GM21515 (cell line): Measurements from ENCODE around the gene UBL3.

ENCODE experiments used
- ATAC-seq: cut with Tn5 transposase; IDR thresholded peaks from one replicate; pipeline ENCODE4 v1.9.1; 2021; ENCODE audit not compliant: unreplicated experiment

The UBL3 gene

DNA sequence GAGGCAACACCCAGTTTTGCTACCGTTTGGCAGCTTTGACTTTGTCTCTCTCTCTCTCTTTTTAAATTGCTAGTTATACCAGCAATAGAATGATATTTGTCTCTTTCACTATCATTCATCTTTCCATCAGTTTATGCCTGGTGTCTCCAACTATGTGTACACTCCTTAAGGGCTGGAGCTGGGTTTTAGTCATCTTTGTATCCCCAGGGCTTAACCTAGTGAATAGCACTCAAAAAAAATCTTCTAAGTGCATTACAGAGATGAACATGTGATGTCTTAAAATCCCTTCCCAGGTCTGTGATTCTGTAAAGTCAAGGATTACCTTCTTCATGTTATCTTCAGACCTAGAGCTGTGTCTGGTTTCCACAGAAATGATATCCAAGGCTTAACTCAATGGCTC, 7.8 kb upstream of the UBL3 start:
- ATAC-seq, result no peak

DNA sequence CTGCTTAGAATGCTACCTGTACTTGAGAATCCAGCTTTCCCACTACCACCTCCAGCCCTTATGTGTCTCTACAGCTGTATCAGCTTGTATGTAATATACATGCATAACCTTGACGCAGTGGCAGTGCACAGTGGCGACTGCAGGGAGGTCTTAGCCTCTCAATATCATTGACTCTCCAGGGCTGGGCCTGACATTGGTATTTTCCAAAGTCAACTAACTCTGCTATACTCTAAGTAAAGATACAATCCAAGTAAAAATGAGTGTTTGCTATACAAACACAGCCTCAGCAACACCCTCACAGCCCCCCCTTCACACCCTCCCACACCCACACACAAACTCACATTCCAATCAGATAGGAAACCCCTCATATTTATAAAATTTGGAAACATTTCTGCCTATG, 6.7 kb upstream of the UBL3 start:
- ATAC-seq, result no peak

DNA sequence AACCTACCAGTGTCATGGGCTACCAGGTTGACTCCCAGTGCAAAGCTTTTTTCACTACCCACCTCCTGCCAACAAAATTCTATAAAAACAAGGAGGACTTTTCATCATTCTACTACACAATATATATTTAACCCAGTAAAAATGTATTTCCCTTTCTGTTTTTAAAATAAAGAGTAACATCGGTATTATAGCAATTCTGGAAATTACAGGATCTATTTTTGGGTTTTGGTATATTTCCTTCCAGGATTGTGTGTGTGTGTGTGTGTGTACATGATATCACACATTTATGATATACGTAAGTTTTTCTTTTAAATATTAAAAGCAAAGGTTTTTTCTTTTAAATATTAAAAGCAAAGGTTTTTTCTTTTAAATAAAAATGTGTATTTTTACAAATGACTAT, 6.0 kb upstream of the UBL3 start:
- ATAC-seq, result no peak

DNA sequence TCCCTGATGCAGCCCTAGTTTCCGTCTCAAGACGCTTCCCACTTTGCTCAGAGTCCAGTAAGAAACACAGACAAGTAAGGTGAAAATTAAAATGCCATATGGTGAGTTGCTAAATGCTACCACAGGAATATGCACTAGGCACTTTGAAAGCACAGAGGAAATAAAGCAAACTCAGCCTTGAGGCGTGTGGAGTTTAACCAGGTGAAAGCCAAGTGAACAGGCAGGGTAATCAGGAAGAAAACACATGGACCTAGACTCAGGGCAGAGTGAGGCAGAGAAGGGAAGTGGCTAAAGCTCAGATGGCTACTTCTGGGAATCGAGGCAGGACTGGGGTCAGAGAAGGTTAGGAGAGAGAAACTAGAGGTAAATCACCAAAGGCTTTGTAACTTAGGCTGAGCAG, 5.4 kb upstream of the UBL3 start:
- ATAC-seq, result no peak

DNA sequence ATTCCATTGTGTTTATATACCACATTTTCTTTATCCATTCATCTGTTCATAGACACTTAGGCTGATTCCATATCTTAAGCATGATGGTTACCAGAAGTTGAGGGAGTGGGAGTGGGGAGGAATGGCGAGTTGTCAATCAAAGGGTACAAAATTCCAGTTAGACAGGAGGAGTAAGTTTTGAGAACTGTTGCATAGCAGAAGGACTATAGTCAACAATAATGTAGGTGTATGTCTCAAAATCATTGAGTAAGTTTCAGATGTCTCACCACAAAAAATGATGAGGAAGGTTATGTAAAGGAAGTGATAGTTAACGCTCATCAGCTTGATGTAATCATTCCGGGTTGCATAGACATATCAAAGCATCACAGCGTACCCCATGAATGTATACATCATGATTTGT, 4.6 kb upstream of the UBL3 start:
- no peak for ATAC-seq

DNA sequence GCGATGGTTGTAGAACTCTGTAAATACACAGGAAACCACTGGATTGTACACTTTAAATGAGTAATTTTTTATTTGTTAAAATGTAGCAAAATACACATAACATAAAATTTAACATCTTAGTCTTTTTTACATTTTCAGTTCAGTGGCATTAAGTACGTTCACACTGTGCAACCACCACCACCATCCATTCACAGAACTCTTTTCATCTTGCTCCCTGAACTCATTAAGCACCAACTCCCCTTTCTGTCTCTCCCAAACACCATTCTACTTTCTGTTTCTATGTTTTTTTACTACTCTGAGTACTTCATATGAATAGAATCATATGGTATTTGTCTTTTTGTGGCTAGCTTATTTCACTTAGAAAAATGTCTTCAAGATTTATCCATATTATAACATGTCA, 2.7 kb upstream of the UBL3 start:
- ATAC-seq, result no peak

DNA sequence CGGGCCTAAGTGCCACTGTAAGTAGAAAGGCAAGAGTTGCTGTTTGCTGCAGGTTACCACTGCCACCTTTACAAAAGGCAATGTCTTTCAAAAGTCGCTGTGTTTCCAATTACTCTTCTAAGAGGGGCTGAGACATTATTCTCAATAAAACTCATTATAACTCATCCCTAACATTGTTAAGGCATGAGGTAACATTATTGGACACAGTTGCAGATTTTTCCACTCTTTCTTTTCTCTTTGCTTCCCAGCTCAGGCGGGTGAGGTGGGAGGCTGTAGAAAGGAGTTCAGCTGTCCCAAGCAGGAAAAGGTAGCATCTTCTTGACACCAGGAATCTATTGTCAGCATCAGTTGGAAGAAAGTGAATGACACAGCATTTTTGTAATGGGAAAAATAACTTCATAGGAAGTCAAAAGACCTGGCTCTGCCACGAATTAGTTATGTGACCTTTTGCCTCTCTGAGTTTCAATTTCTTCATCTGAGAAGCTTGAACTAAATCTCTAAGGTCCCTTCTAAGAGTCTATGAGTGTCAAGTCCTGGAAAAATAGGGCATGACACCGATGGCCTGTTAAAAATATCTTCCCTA, 2.1 kb upstream of the UBL3 start:
- ATAC-seq, result no peak

DNA sequence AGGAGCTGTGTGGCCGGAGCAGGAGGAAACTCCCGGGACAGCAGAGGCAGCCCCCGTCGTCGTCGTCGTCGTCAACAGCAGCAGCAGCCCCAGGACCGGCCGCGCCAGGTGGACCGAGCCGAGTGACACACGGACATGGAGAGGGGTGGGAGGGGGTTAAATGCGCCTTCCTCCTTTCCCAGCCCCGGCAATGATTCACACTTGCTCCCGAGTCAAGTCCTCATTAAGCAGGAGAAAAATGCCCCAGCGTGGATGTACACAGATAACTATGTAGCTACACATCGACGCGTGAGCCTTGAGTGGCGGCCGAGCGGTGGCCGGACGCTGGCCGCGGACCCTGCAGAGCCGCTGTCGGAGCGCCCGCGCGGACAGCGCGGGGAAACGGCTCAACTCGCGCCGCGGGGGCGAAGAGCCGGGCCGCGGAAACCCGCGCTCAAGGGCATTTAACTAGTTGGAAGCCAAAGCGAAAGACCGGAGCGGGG, 645 bp downstream of the UBL3 start:
- peak; percentile 23 for ATAC-seq

DNA sequence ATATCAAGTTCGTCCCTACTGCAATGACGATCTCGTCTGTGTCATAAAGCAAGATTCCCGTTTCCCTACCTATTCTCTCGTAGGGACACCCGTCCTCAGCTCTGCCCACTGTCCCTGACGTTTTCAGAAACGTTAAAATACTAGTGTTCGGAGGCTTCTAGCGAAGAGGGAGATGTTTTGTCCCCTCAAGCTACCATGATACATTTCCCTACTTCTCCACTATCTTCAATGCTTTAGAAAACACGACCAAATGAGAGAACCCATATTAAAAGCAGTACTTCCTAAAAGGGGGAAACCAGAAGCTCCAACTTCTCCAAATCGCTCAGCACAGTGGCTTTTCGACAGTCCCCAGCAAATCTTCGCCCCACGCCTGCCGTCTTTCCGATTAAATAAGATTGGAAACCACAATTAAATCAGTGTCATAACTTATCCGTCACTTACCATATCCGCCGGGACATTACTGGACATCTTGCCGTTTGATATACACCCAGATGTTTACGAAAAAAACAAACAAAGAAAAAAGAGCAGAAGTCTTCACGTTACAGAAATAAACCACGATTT, 1.3 kb downstream of the UBL3 start:
- no peak for ATAC-seq

DNA sequence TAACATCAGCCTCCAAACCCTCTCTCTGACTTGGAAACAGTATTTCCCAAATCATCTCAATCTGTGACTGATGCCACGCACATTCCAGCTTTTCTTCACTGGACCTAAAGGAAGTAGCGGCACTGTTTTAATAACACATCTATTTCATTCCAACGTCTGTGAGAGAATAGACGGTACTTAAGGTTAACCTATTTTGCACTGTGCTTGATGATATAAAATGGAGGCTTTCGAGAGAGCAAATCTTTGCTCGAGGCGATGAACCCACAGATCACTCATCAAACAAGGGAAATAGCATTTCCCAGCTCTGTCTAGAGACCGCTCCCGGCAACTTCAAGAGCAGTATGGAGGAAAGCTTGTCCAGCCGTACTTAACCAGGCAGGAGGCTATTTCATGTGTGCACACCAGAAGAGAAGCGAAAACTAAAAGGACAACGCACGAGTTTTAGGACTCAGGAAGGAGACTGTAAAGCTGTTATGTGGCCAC, 2.9 kb downstream of the UBL3 start:
- ATAC-seq, result no peak

DNA sequence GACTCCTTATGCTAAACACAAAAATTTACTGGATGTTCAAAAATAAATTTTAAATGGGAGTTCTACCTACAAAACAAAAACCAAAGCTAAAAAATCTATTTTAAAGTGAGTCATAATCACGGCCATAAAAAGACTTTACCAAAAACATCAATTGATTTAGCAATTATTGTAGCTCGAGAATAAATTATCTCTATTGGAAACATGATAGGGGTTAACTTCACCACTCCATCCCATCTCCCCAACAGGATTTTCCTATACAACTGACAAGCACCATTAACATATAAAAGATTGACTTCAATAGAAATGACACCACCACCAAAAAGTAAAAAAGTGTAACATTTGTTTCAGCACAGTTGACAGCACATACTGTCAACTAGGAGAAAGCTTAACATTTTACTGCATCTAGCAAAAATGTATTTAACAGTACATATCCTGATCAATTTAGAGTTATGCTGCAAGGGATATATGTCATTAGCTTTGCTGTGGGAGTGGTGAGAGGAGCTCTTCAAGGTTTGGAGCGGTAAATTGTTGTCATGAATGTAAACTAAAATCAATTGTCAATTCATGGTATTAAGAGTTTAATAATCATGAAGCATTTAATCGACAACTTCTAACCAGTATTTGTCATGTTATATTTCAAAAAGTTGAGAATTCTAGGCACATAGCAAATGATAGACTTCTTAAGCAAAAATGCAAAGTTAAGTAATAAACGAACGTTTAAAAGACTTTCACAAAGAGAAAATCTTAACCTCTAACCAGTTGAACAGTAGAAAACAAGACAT, 3.8 kb downstream of the UBL3 start:
- ATAC-seq, result no peak

DNA sequence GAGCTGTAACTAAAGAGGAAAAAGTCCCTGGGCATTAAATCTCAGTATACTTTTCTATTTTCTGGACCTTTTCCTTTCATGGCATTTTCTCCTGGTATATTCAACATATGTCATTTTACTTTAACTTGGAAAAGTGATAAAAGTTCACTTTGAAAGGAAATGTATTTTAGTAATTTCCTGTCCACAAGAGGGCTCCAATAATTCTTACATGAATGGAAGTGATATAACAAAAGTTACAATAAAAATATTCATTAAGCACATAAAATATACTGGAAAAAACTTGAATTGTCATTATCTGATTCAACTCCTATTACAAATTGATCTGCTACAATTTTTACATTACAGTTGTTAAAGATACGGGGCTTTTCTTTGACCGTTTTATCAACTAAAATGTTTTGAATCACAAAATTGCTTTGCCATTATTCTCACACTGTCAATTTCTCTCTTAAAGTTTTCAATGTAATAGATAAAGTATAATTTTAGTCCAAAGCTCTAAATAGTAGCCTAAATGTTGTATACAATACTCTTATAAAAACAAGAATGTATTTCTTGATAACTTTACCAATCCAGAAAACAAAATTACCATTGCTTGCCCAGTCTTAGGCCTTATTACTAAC, 4.9 kb downstream of the UBL3 start:
- no peak for ATAC-seq

DNA sequence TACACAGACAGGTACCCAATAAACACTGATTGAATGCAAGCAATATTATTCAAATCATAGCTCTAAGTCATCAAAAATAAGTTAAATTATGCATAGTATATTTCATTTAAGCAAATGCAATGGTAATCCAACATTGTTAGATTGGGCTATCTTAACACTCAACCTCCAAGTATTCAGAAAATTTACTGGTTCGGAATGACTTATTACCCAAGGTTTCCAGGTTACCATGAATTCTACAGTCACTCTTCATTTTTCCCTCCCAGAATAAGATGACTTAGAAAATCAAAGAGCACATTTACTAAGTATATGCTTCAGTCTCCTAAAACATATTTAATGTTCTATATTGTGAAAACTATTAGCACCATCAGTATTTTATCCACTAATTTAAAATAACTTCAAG, 6.0 kb downstream of the UBL3 start:
- ATAC-seq, result no peak

DNA sequence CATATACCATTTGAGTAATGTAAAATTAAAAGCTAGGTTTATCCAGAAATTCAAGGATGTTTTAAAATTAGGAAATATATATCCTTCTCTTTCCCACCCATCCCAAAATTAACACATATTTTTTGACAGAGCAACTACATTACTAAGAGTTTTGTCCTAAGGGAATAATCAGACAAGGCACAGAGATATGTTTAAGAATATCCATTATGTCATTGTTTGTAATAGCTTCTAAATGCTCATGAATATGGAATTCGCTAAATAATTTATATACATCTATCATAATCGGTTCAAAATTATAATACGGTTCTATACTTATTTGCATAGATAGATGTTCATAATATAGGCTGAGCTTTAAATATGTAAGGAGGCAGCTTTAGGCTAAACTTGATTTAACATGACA, 9.8 kb downstream of the UBL3 start:
- no peak for ATAC-seq

DNA sequence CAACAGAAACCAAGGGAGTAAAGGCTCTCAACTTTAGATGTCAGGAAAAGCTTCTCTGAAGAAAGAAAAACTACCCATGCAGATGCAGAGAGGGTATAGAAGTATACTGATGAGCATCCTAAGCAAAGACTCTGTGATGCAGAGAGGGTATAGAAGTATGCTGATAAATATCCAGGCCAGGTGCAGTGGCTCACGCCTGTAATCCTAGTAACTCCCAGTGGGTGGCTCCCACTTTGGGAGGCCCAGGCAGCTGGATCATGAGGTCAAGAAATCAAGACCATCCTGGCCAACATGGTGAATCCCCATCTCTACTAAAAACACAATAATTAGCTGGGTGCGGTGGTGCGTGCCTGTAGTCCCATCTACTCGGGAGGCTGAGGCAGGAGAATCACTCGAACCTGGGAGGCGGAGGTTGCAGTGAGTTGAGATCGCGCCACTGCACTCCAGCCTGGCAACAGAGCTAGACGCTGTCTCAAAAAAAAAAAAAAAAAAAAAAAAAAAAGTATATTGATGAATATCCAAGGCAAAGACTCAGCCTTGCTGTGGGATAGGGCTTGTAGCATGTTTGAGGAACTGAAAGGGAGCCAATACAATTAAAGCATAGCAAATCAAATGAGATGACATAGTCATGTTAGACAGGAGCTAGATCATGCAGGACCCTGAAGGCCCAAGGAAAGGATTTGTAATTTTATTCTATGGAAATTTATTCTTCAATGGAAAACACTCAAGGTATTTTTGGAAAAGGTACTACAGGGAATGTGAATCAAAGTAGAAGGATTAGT, 14.9 kb downstream of the UBL3 start:
- ATAC-seq, result no peak

DNA sequence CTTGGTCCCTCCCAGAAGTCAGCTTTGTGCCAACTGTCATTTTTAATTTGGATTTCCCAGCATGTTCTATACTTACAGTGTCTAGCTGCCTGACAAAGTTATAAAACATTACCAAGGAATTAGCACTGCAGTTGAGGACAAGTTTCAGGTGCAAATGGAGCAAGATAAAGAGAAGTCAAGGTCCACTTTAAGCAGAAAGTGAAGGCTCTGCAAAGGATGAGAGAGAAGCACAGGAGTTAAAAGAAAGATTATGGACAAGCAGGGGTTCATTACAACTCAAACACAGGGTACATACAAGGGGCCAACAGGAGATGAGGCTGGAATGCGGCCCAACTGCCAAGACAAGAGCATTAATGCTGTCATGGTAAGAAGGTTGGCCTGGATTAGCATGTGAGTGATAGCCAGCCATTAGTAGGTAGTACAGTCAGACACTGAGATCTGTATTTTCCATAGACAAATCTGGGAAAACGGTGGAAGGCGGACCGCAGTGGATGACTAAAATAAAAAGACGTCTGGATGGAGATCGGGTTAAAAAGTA, 17.6 kb downstream of the UBL3 start:
- ATAC-seq, result no peak

DNA sequence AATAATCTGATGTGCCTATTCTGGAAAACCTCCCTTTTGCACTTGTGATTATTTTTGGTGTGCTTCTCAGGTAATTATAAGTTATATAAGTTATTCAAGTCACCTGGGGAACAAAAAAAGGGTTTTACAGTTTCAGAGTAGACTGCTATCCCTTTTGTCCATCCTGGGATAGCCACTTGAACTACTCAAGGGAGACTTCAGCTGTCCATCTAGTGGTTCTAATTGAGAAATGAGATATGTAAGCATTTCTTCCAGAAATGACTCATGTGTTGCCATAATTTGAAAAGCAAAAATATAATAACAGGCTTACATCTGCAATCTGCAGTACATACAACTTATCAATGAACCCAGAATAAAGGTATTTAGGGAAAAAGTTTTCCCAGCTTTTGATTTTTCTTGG, 20.4 kb downstream of the UBL3 start:
- ATAC-seq, result no peak

DNA sequence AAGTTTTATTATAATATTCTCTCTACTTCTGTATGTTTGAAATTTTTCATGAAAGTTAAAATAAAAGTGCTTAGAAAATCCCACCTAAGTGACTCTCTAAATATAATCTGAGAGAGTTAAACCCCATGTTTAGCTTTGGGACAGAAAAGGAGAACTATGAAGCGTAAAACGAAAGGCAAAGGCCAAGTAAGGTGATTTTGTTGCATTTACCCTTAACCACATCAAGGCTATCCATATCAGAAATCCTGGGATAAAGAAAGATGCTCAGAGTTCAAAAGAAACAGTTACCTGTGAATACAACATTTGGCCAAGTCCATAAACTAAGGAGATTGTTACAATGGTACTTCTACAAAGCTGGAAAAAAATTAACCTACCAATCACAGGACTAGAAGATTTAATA, 31.3 kb downstream of the UBL3 start:
- ATAC-seq, result no peak

DNA sequence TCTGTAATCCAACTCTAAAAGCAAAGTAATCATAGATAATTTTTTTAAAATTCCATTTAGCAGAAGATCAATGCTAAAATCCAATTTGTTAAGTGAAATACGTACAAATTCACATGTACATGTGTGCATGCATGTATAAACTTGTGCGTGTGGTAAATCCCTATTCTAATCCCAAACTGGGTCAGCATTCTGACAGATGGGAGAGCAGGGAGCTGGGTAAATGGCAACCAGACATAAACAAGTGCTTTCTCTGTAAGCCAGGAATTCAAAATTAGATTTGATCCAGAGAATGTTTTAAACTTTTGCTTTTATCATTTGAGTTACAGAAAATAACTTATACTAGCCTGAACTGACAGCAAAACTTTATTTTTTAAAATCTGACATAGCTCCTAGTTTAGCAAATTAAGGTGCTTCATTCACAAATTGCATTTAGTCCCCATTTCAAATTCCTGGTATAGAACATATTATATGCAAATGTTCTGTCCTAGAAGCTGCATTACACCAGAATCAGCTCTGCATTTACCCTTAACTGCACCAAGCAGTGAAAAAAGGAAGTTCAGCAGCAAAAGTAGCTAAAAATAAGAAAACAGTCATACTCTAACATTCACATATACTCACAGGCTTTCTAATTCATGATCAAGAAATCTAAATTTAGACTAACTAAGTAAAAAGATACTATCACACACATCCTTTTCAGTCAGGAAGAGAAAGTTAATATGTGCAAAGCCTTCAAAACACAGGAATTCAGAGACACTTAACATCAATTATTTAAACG, 32.6 kb downstream of the UBL3 start:
- ATAC-seq, result peak; percentile 96

DNA sequence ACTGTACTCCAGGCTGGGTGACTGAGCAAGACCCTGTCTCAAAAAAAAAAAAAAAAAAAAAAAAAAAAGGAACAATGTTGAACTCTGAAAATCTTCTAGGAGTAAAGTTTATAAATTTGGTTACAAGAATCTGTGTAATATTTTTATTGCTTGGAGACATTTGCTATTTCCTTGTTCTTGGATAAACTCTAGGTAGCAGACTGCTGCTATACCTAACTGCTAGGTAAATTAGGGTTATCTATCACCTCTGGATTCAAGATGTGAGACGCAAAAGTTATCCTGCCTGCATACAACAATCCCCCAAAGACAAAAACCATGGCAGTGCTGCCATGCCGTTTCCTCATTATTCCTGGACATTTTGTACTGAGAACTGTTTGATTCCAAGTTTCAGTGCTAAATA, 33.7 kb downstream of the UBL3 start:
- ATAC-seq, result no peak
